HG02798 (cell line): ENCODE measurements around the gene HSF2BP.
"Not testable (repeated sequence)": the region's sequence is repeated elsewhere in the genome, so short reads cannot be mapped to it uniquely, and the experiment has no call there.

Experiments used
- ATAC-seq: cut with Tn5 transposase; IDR thresholded peaks from one replicate; pipeline ENCODE4 v1.9.1; 2021; ENCODE audit warnings: mild to moderate bottlenecking; ENCODE audit not compliant: unreplicated experiment, poor library complexity

The HSF2BP gene

GRCh38 chr21:43485016-43485415 is 174.3 kb downstream of the HSF2BP start:
- not testable (repeated sequence) for ATAC-seq

GRCh38 chr21:43479197-43479596 is 180.1 kb downstream of the HSF2BP start:
- ATAC-seq, result not testable (repeated sequence)
